Vagina (tissue), 2 donors: ENCODE results near the gene CSMD2.

Experiments used
- CTCF ChIP-seq, 3 experiments: fragments of 450-650 bp in 2 of 3; fragments of 200-600 bp in 1 of 3; sonication (generic) in 1 of 3; IDR thresholded peaks; one replicate each; pipeline ENCODE4 v1.5.1; 2017 to 2019; ENCODE audit warnings: antibody characterized with exemption in 3 of 3, mild to moderate bottlenecking in 2 of 3, moderate library complexity in 2 of 3
- POLR2A ChIP-seq, 2 donors: fragments of 450-650 bp; IDR thresholded peaks; one replicate each; pipeline ENCODE4 v1.6.1; 2017; ENCODE audit warnings: antibody characterized with exemption in 2 of 2, mild to moderate bottlenecking in 2 of 2, moderate library complexity in 2 of 2
- POLR2AphosphoS5 ChIP-seq, 2 donors: sonication (generic); formaldehyde crosslinking; IDR thresholded peaks; one replicate each; pipeline ENCODE4 v1.9.0; 2017; ENCODE audit warnings: antibody characterized with exemption in 2 of 2, mild to moderate bottlenecking in 2 of 2, low read depth in 1 of 2; ENCODE audit not compliant: insufficient read depth in 1 of 2

- TF ChIP-seq POLR2AphosphoS5 (IDR thresholded peaks at IDR 0.05; ENCODE audit: insufficient read depth in 1 of 2, low read depth in 1 of 2) (no peak), CTCF (IDR thresholded peaks at IDR 0.05) (no peak), POLR2A (IDR thresholded peaks at IDR 0.05) (no peak)
Observed at GRCh38 chr1:34078383-34078782, 86.6 kb downstream of the CSMD2 start.
